Right atrium auricular region (tissue), 2 donors: ENCODE measurements around the gene FAM131A. TPM values are rescaled to one million over a fixed set of nuclear protein-coding genes. Genes with fewer than 3 reads are reported as not detected.

Source experiments
- DNase-seq: peaks from one replicate; pipeline ENCODE4 v3.0.0-alpha.2; 2019; ENCODE audit warnings: low spot score
- H3K27ac ChIP-seq, 2 donors: fragments of 200-600 bp; sonication (generic); 1 replicate in 1 of 2; 2 replicates in 1 of 2; pipeline ENCODE4 v1.5.1; 2016 to 2019
- H3K27me3 ChIP-seq, 2 donors: fragments of 200-600 bp; sonication (generic); one replicate each; pipeline versions ENCODE4 v1.5.1 to v1.6.0; 2017 to 2019
- H3K36me3 ChIP-seq: fragments of 200-600 bp; sonication (generic); one replicate; pipeline ENCODE4 v1.5.1; 2016
- H3K4me1 ChIP-seq, 2 donors: fragments of 200-600 bp; sonication (generic); one replicate each; pipeline versions ENCODE4 v1.5.1 to v1.6.0; 2017 to 2019
- H3K4me3 ChIP-seq, 2 donors: fragments of 200-600 bp; sonication (generic); 1 replicate in 1 of 2; 2 replicates in 1 of 2; pipeline ENCODE4 v1.5.1; 2017 to 2019; ENCODE audit warnings: mild to moderate bottlenecking in 1 of 2, moderate library complexity in 1 of 2
- H3K9me3 ChIP-seq, 2 donors: fragments of 200-600 bp; sonication (generic); one replicate each; pipeline ENCODE4 v1.5.1; 2019
- CTCF ChIP-seq, 2 donors: fragments of 200-600 bp; sonication (generic); IDR thresholded peaks; one replicate each; pipeline ENCODE4 v1.5.1; 2019; ENCODE audit warnings: antibody characterized with exemption in 2 of 2
- total RNA-seq, 2 donors: library from RNA; depleted of rRNA; stranded (reverse); fragments of >200 nt; gene quantifications; one replicate each; pipeline ENCODE4 v1.1.0, GENCODE V29; 2016

The FAM131A gene
- total RNA-seq, 2 donors from 2014 or later: 33.7 to 45.8 TPM

- Histone ChIP-seq H3K4me3 (no peak overlapping the region), H3K9me3 (no peaks in the 10 kb centered on the region), H3K36me3 (peaks cover 100% of the 10 kb centered on the region), H3K27me3 (no peaks in the 10 kb centered on the region), H3K4me1 (peaks cover 0 to 10% of the 10 kb centered on the region in 2 donors), H3K27ac (no peak overlapping the region)
- TF ChIP-seq CTCF (IDR thresholded peaks at IDR 0.05): no peak
- DNase-seq: no peak
These were observed 11.6 kb upstream of the FAM131A start for GRCh38 chr3:184325715-184326369.

GRCh38 chr3:184327171-184327570 is 10.2 kb upstream of the FAM131A start:
- no peak overlapping the region for H3K27ac ChIP-seq
- peaks cover 100% of the 10 kb centered on the region for H3K36me3 ChIP-seq
- H3K27me3 ChIP-seq: no peaks in the 10 kb centered on the region
- H3K9me3 ChIP-seq: no peaks in the 10 kb centered on the region
- no peak for TF ChIP-seq CTCF (IDR thresholded peaks at IDR 0.05)
- H3K4me1 ChIP-seq: peaks cover 0 to 7% of the 10 kb centered on the region in 2 donors
- H3K4me3 ChIP-seq: no peak overlapping the region
- no peak for DNase-seq

GRCh38 chr3:184328516-184328915 is 8.9 kb upstream of the FAM131A start:
- H3K4me1 ChIP-seq: peaks cover 0 to 11% of the 10 kb centered on the region in 2 donors
- DNase-seq: no peak
- H3K4me3 ChIP-seq: no peak overlapping the region
- no peak for TF ChIP-seq CTCF (IDR thresholded peaks at IDR 0.05)
- H3K36me3 ChIP-seq: peaks cover 100% of the 10 kb centered on the region
- H3K27me3 ChIP-seq: no peaks in the 10 kb centered on the region
- H3K27ac ChIP-seq: no peak overlapping the region
- no peaks in the 10 kb centered on the region for H3K9me3 ChIP-seq

GRCh38 chr3:184332370-184333090 is 4.9 kb upstream of the FAM131A start:
- Histone ChIP-seq H3K4me3 (no peak overlapping the region), H3K4me1 (peaks cover 0 to 35% of the 10 kb centered on the region in 2 donors), H3K27ac (peak overlapping the region; percentile 14 to 26), H3K9me3 (no peaks in the 10 kb centered on the region), H3K36me3 (peaks cover 81% of the 10 kb centered on the region), H3K27me3 (no peaks in the 10 kb centered on the region)
- TF ChIP-seq CTCF (IDR thresholded peaks at IDR 0.05): no peak
- no peak for DNase-seq

GRCh38 chr3:184333190-184333589 is 4.2 kb upstream of the FAM131A start:
- Histone ChIP-seq H3K9me3 (no peaks in the 10 kb centered on the region), H3K4me1 (peaks cover 0 to 42% of the 10 kb centered on the region in 2 donors), H3K27me3 (no peaks in the 10 kb centered on the region), H3K27ac (peak overlapping the region; percentile 14 to 26), H3K4me3 (no peak overlapping the region), H3K36me3 (peaks cover 74% of the 10 kb centered on the region)
- TF ChIP-seq CTCF (IDR thresholded peaks at IDR 0.05): no peak
- no peak for DNase-seq
